SK-N-SH treated with all-trans-retinoic acid at 6 μM for 48 hours (cell line): ENCODE measurements around the gene IL31.

Experiments used
- ATAC-seq: fragments of 200-7000 bp; cut with Tn5 transposase; 3 replicates; pipeline ENCODE4 v1.9.1; 2020; ENCODE audit warnings: mild to moderate bottlenecking, moderate library complexity
- ARNTL ChIP-seq: fragments of 450-650 bp; formaldehyde crosslinking; IDR thresholded peaks from 2 replicates; pipeline ENCODE4 v1.5.0; 2020; ENCODE audit warnings: low read depth, mild to moderate bottlenecking, moderate library complexity, borderline replicate concordance
- BACH2 ChIP-seq: fragments of 250-450 bp; sonication (Bioruptor Pico); IDR thresholded peaks from 2 replicates; pipeline ENCODE4 v1.9.0; 2021; ENCODE audit warnings: mild to moderate bottlenecking, borderline replicate concordance
- CREB5 ChIP-seq: fragments of 250-450 bp; sonication (Bioruptor Pico); IDR thresholded peaks from 2 replicates; pipeline ENCODE4 v1.5.1; 2020; ENCODE audit warnings: low read depth, mild to moderate bottlenecking, moderate library complexity
- CSDC2 ChIP-seq: fragments of 250-450 bp; sonication (Bioruptor Pico); IDR thresholded peaks from 2 replicates; pipeline ENCODE4 v1.5.0; 2020; ENCODE audit warnings: mild to moderate bottlenecking, moderate library complexity
- CSRNP3 ChIP-seq: fragments of 250-450 bp; sonication (Bioruptor Pico); IDR thresholded peaks from 2 replicates; pipeline ENCODE4 v1.5.1; 2021; ENCODE audit warnings: mild to moderate bottlenecking, moderate library complexity
- ESRRG ChIP-seq: fragments of 250-450 bp; sonication (Bioruptor Pico); IDR thresholded peaks from 2 replicates; pipeline ENCODE4 v1.6.1; 2021; ENCODE audit warnings: mild to moderate bottlenecking
- ISL1 ChIP-seq: fragments of 250-450 bp; sonication (Bioruptor Pico); IDR thresholded peaks from 2 replicates; pipeline ENCODE4 v2.1.2; 2022; ENCODE audit warnings: mild to moderate bottlenecking, moderate library complexity
- OSR1 ChIP-seq: fragments of 250-450 bp; sonication (Bioruptor Pico); IDR thresholded peaks from 2 replicates; pipeline ENCODE4 v1.8.0; 2022; ENCODE audit warnings: moderate library complexity, mild to moderate bottlenecking, inconsistent platforms
- PPARA ChIP-seq: fragments of 250-450 bp; sonication (Bioruptor Pico); IDR thresholded peaks from 2 replicates; pipeline ENCODE4 v1.5.0; 2020; ENCODE audit warnings: mild to moderate bottlenecking, borderline replicate concordance
- SNAI2 ChIP-seq: fragments of 250-450 bp; sonication (Bioruptor Pico); IDR thresholded peaks from 2 replicates; pipeline ENCODE4 v1.5.0; 2020; ENCODE audit warnings: mild to moderate bottlenecking, moderate library complexity
- TCF4 ChIP-seq: fragments of 250-450 bp; sonication (Bioruptor Pico); IDR thresholded peaks from 2 replicates; pipeline ENCODE4 v1.8.0; 2021; ENCODE audit warnings: mild to moderate bottlenecking, moderate library complexity, borderline replicate concordance
- TOX ChIP-seq: fragments of 250-450 bp; sonication (Bioruptor Pico); IDR thresholded peaks from 2 replicates; pipeline ENCODE4 v1.8.0; 2021; ENCODE audit warnings: mild to moderate bottlenecking, moderate library complexity, borderline replicate concordance
- ZC3H10 ChIP-seq: fragments of 250-450 bp; sonication (Bioruptor Pico); IDR thresholded peaks from 2 replicates; pipeline ENCODE4 v1.5.1; 2021; ENCODE audit warnings: mild to moderate bottlenecking, moderate library complexity
- ZNF565 ChIP-seq: fragments of 450-650 bp; formaldehyde crosslinking; conservative IDR thresholded peaks from 2 replicates; pipeline ENCODE4 v1.5.0; 2020; ENCODE audit warnings: low read depth, mild to moderate bottlenecking, moderate library complexity
- ZNF70 ChIP-seq: fragments of 450-650 bp; formaldehyde crosslinking; IDR thresholded peaks from 2 replicates; pipeline ENCODE4 v1.5.0; 2020; ENCODE audit warnings: mild to moderate bottlenecking, moderate library complexity
- ZNF8 ChIP-seq: fragments of 450-650 bp; formaldehyde crosslinking; IDR thresholded peaks from 2 replicates; pipeline ENCODE4 v1.5.0; 2020; ENCODE audit warnings: mild to moderate bottlenecking, moderate library complexity
- TF ChIP-seq, protein P1 (sequence below): fragments of 250-450 bp; sonication (Bioruptor Pico); IDR thresholded peaks from 2 replicates; pipeline ENCODE4 v1.8.0; 2021; ENCODE audit warnings: low read depth, mild to moderate bottlenecking, moderate library complexity, borderline replicate concordance
- TF ChIP-seq, protein P2 (sequence below): fragments of 250-450 bp; sonication (Bioruptor Pico); IDR thresholded peaks from 2 replicates; pipeline ENCODE4 v1.5.0; 2020; ENCODE audit warnings: mild to moderate bottlenecking, moderate library complexity
- TF ChIP-seq, protein P3 (sequence below): fragments of 250-450 bp; sonication (Bioruptor Pico); IDR thresholded peaks from 2 replicates; pipeline ENCODE4 v1.8.0; 2020; ENCODE audit warnings: mild to moderate bottlenecking, moderate library complexity, borderline replicate concordance

IL31 gene

DNA sequence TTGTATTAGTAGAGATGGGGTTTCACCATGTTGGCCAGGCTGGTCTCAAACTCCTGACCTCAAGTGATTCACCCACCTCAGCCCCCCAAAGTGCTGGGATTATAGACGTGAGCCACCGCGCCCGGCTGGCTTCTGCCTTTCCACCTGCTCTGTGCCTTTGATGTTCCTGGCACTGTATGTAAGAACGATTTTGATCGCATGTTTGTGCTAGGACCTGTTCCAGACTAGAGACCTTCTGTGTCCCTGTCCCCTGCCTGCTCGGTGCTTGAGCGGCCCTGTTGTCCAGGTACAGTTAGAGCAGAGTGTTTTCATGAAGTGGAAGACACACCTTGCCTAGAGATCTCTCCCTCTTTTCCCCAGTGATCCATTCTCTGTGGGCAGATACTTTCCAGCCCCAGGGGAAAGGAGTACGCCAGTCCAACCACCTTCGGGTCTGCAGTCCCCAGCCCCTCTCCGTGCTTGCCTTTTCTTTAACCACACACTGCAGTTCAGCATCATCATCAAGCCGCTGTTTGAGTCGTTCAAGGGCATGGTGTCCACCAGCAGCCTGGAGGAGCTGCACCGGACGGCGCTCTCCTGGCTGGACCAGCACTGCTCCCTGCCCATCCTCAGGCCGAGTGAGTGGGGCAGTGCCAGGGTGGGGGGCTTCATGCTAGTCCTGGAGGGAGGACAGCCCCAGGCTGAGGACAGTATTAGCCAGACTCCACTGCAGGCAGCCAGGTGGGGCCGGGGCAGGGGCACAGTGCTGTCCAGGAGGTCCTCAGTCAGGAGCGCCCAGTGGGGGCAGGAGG lies 33.4 kb downstream of the IL31 start:
- ATAC-seq, result no peak
- TF ChIP-seq ISL1 (CRISPR knock-in tag) (no peak), OSR1 (CRISPR knock-in tag) (no peak), CSRNP3 (CRISPR knock-in tag) (no peak), SNAI2 (CRISPR knock-in tag) (no peak), BACH2 (CRISPR knock-in tag) (no peak), PPARA (no peak), TOX (CRISPR knock-in tag) (no peak), CSDC2 (CRISPR knock-in tag) (no peak)
- TF ChIP-seq, protein P1, sequence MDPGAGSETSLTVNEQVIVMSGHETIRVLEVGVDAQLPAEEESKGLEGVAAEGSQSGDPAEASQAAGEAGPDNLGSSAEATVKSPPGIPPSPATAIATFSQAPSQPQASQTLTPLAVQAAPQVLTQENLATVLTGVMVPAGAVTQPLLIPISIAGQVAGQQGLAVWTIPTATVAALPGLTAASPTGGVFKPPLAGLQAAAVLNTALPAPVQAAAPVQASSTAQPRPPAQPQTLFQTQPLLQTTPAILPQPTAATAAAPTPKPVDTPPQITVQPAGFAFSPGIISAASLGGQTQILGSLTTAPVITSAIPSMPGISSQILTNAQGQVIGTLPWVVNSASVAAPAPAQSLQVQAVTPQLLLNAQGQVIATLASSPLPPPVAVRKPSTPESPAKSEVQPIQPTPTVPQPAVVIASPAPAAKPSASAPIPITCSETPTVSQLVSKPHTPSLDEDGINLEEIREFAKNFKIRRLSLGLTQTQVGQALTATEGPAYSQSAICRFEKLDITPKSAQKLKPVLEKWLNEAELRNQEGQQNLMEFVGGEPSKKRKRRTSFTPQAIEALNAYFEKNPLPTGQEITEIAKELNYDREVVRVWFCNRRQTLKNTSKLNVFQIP, result no peak
- TF ChIP-seq, protein P2, sequence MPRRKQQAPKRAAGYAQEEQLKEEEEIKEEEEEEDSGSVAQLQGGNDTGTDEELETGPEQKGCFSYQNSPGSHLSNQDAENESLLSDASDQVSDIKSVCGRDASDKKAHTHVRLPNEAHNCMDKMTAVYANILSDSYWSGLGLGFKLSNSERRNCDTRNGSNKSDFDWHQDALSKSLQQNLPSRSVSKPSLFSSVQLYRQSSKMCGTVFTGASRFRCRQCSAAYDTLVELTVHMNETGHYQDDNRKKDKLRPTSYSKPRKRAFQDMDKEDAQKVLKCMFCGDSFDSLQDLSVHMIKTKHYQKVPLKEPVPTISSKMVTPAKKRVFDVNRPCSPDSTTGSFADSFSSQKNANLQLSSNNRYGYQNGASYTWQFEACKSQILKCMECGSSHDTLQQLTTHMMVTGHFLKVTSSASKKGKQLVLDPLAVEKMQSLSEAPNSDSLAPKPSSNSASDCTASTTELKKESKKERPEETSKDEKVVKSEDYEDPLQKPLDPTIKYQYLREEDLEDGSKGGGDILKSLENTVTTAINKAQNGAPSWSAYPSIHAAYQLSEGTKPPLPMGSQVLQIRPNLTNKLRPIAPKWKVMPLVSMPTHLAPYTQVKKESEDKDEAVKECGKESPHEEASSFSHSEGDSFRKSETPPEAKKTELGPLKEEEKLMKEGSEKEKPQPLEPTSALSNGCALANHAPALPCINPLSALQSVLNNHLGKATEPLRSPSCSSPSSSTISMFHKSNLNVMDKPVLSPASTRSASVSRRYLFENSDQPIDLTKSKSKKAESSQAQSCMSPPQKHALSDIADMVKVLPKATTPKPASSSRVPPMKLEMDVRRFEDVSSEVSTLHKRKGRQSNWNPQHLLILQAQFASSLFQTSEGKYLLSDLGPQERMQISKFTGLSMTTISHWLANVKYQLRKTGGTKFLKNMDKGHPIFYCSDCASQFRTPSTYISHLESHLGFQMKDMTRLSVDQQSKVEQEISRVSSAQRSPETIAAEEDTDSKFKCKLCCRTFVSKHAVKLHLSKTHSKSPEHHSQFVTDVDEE (CRISPR knock-in tag), result no peak

- TF ChIP-seq CREB5 (no peak), ZNF70 (CRISPR knock-in tag) (no peak), CSDC2 (CRISPR knock-in tag) (no peak), SNAI2 (CRISPR knock-in tag) (no peak), TCF4 (CRISPR knock-in tag) (no peak), ESRRG (CRISPR knock-in tag) (no peak), ZC3H10 (CRISPR knock-in tag) (no peak), CSRNP3 (CRISPR knock-in tag) (no peak), ZNF565 (no peak), ZNF8 (CRISPR knock-in tag) (no peak), OSR1 (CRISPR knock-in tag) (no peak), ISL1 (CRISPR knock-in tag) (no peak), PPARA (no peak), ARNTL (no peak)
- TF ChIP-seq, protein P3, sequence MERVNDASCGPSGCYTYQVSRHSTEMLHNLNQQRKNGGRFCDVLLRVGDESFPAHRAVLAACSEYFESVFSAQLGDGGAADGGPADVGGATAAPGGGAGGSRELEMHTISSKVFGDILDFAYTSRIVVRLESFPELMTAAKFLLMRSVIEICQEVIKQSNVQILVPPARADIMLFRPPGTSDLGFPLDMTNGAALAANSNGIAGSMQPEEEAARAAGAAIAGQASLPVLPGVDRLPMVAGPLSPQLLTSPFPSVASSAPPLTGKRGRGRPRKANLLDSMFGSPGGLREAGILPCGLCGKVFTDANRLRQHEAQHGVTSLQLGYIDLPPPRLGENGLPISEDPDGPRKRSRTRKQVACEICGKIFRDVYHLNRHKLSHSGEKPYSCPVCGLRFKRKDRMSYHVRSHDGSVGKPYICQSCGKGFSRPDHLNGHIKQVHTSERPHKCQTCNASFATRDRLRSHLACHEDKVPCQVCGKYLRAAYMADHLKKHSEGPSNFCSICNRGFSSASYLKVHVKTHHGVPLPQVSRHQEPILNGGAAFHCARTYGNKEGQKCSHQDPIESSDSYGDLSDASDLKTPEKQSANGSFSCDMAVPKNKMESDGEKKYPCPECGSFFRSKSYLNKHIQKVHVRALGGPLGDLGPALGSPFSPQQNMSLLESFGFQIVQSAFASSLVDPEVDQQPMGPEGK, result no peak
- TF ChIP-seq, protein P2 (CRISPR knock-in tag), result no peak
- TF ChIP-seq, all 23 proteins: peak for 0
- no peak for ATAC-seq
These were observed 34.1 kb downstream of the IL31 start for GRCh38 chr12:122139941-122140340.
